H9 (cell line): ENCODE measurements around the gene IGF2BP2. TPM values are rescaled to one million over a fixed set of nuclear protein-coding genes. Genes with fewer than 3 reads are reported as not detected.

Source experiments
- DNase-seq: peaks from one replicate; pipeline ENCODE4 v3.0.0-alpha.2; 2017
- H2AFZ ChIP-seq: one replicate; pipeline ENCODE4 v1.6.1; 2013; ENCODE audit warnings: mild to moderate bottlenecking, low read length, control low read depth, moderate library complexity
- H2AK5ac ChIP-seq: 2 replicates; pipeline ENCODE4 v1.6.1; 2013; ENCODE audit warnings: low read length, control low read depth, mixed read lengths; ENCODE audit not compliant: insufficient read length
- H2BK120ac ChIP-seq: one replicate; pipeline ENCODE4 v1.6.1; 2013; ENCODE audit warnings: low read depth, mild to moderate bottlenecking, low read length, control low read depth, inconsistent platforms; ENCODE audit not compliant: poor library complexity, severe bottlenecking
- H2BK12ac ChIP-seq: 2 replicates; pipeline ENCODE4 v1.6.1; 2013; ENCODE audit warnings: low read length, control low read depth, mixed read lengths, low read depth; ENCODE audit not compliant: insufficient read length
- H2BK15ac ChIP-seq: 2 replicates; pipeline ENCODE4 v1.6.1; 2013; ENCODE audit warnings: low read depth, low read length, control low read depth
- H2BK20ac ChIP-seq: one replicate; pipeline ENCODE4 v1.6.1; 2013; ENCODE audit warnings: low read depth, mild to moderate bottlenecking, low read length, control low read depth, inconsistent platforms; ENCODE audit not compliant: poor library complexity, severe bottlenecking
- H2BK5ac ChIP-seq: 2 replicates; pipeline ENCODE4 v1.6.1; 2013; ENCODE audit warnings: low read length, control low read depth, mixed read lengths; ENCODE audit not compliant: insufficient read length
- H3K14ac ChIP-seq: 2 replicates; pipeline ENCODE4 v1.6.1; 2013; ENCODE audit warnings: low read length, control low read depth; ENCODE audit not compliant: insufficient read depth
- H3K18ac ChIP-seq: 2 replicates; pipeline ENCODE4 v1.6.1; 2013; ENCODE audit warnings: low read depth, mild to moderate bottlenecking, mixed read lengths, low read length, control low read depth; ENCODE audit not compliant: insufficient read length
- H3K23ac ChIP-seq: 2 replicates; pipeline ENCODE4 v1.6.1; 2013; ENCODE audit warnings: low read length, control low read depth, mixed read lengths, low read depth; ENCODE audit not compliant: insufficient read length
- H3K23me2 ChIP-seq: 2 replicates; pipeline ENCODE4 v1.6.1; 2013; ENCODE audit warnings: low read depth, mild to moderate bottlenecking, mixed read lengths, low read length, control low read depth; ENCODE audit not compliant: insufficient read length, poor library complexity, severe bottlenecking
- H3K27ac ChIP-seq: 2 replicates; pipeline ENCODE4 v1.5.1; 2013; ENCODE audit warnings: low read length, control low read depth, mixed read lengths, low read depth; ENCODE audit not compliant: insufficient read length
- H3K27me3 ChIP-seq: 2 replicates; pipeline ENCODE4 v1.6.1; 2013; ENCODE audit warnings: low read length, control low read depth, inconsistent platforms; ENCODE audit not compliant: insufficient read depth
- H3K4ac ChIP-seq: 2 replicates; pipeline ENCODE4 v1.6.1; 2013; ENCODE audit warnings: low read depth, mild to moderate bottlenecking, control low read depth, inconsistent platforms, low read length, moderate library complexity
- H3K4me1 ChIP-seq: 2 replicates; pipeline ENCODE4 v1.6.1; 2013; ENCODE audit warnings: low read length, control low read depth, inconsistent platforms; ENCODE audit not compliant: insufficient read depth
- H3K4me2 ChIP-seq: 2 replicates; pipeline ENCODE4 v1.6.1; 2013; ENCODE audit warnings: low read length, control low read depth, mixed read lengths; ENCODE audit not compliant: insufficient read length, insufficient read depth
- H3K56ac ChIP-seq: 2 replicates; pipeline ENCODE4 v1.6.1; 2013; ENCODE audit warnings: low read depth, mild to moderate bottlenecking, mixed read lengths, low read length, control low read depth; ENCODE audit not compliant: insufficient read length
- H3K79me1 ChIP-seq: 2 replicates; pipeline ENCODE4 v1.6.1; 2013; ENCODE audit warnings: low read depth, mild to moderate bottlenecking, moderate library complexity, low read length, control low read depth, inconsistent platforms; ENCODE audit not compliant: insufficient read depth, poor library complexity, severe bottlenecking
- H3K79me2 ChIP-seq: 2 replicates; pipeline ENCODE4 v1.6.1; 2013; ENCODE audit warnings: low read length, control low read depth, inconsistent platforms; ENCODE audit not compliant: insufficient read depth
- H3K9ac ChIP-seq: 2 replicates; pipeline ENCODE4 v1.6.1; 2013; ENCODE audit warnings: low read length, control low read depth, mixed read lengths; ENCODE audit not compliant: insufficient read length; ENCODE audit errors: extremely low read depth
- H3K9me3 ChIP-seq: one replicate; pipeline ENCODE4 v1.6.1; 2013; ENCODE audit warnings: low read depth, low read length, inconsistent platforms; ENCODE audit not compliant: control insufficient read depth
- H3T11ph ChIP-seq: one replicate; pipeline ENCODE4 v1.6.1; 2013; ENCODE audit warnings: mild to moderate bottlenecking, low read length, control low read depth, inconsistent platforms
- H4K20me1 ChIP-seq: one replicate; pipeline ENCODE4 v1.6.1; 2013; ENCODE audit not compliant: control insufficient read depth, insufficient read length, insufficient read depth
- H4K5ac ChIP-seq: 2 replicates; pipeline ENCODE4 v1.6.1; 2013; ENCODE audit warnings: low read depth, mild to moderate bottlenecking, mixed read lengths, low read length, control low read depth; ENCODE audit not compliant: insufficient read length
- H4K8ac ChIP-seq: replicated peaks from 2 replicates; pipeline ENCODE4 v1.6.1; 2013; ENCODE audit warnings: low read length, control low read depth, mixed read lengths, low read depth; ENCODE audit not compliant: insufficient read length
- H4K91ac ChIP-seq: 2 replicates; pipeline ENCODE4 v1.6.1; 2013; ENCODE audit warnings: low read depth, mild to moderate bottlenecking, moderate library complexity, mixed read lengths, low read length, control low read depth; ENCODE audit not compliant: insufficient read length
- H3K27ac Mint-ChIP-seq, 3 experiments: 2 replicates in 2 of 3; 3 replicates in 1 of 3; pipeline ENCODE4 v1.8.0; 2020 to 2021; ENCODE audit warnings: mixed read lengths in 3 of 3, mild to moderate bottlenecking in 1 of 3, moderate library complexity in 1 of 3
- H3K27me3 Mint-ChIP-seq: 2 replicates; pipeline ENCODE4 v1.8.0; 2021; ENCODE audit warnings: low read depth, mild to moderate bottlenecking, moderate library complexity, mixed read lengths
- H3K36me3 Mint-ChIP-seq, 3 experiments: 2 replicates in 2 of 3; 3 replicates in 1 of 3; pipeline ENCODE4 v1.8.0; 2020 to 2021; ENCODE audit warnings: low read depth in 3 of 3, mixed read lengths in 3 of 3; ENCODE audit not compliant: insufficient read depth in 1 of 3
- H3K4me1 Mint-ChIP-seq, 2 experiments: 2 replicates each; pipeline ENCODE4 v1.8.0; 2020; ENCODE audit warnings: mixed read lengths in 2 of 2
- H3K4me3 Mint-ChIP-seq, 2 experiments: 2 replicates in 1 of 2; 3 replicates in 1 of 2; pipeline ENCODE4 v1.8.0; 2020 to 2021; ENCODE audit warnings: mild to moderate bottlenecking in 2 of 2, mixed read lengths in 2 of 2, moderate library complexity in 1 of 2
- H3K9me3 Mint-ChIP-seq, 2 experiments: 2 replicates in 1 of 2; 3 replicates in 1 of 2; pipeline ENCODE4 v1.8.0; 2020; ENCODE audit warnings: mild to moderate bottlenecking in 2 of 2, mixed read lengths in 2 of 2, moderate library complexity in 1 of 2
- CTCF ChIP-seq: fragments of 200-600 bp; sonication (generic); conservative IDR thresholded peaks from 3 replicates; pipeline ENCODE4 v1.8.0; 2021; ENCODE audit warnings: antibody characterized with exemption, mild to moderate bottlenecking
- WGBS: extraction: QIAGEN DNeasy Blood & Tissue Kit; methylation state at CpG from one replicate; pipeline ENCODE4 v1.1.7; 2013; ENCODE audit warnings: missing lambda C conversion rate, low lambda C conversion rate, mixed read lengths; ENCODE audit not compliant: insufficient read length; ENCODE audit errors: extremely low coverage; 5-methylcytosine and 5-hydroxymethylcytosine counted together
- total RNA-seq: library from RNA; stranded (reverse); gene quantifications from 2 replicates; pipeline ENCODE4 v1.2.1, GENCODE V29; 2021

IGF2BP2 gene
- total RNA-seq, 1 experiment from 2014 or later: 130 TPM

DNA sequence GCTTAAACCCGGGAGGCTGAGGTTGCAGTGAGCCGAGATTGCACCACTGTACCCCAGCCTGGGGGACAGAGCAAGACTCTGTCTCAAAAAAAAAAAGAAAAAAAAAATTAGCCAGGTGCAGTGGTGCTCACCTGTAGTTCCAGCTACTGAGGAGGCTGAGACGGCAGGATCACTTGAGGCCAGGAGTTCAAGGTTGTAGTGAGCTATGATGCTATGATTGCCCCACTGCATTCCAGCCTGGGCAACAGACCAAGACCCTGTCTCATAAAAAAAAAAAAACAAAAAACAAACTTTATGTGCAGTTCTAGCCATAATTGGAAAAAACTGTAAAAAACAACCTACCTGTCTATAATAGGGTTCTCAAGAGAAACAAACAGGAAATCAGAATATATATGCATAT is 39.9 kb upstream of the IGF2BP2 start:
- Histone ChIP-seq H3K18ac (no peak overlapping the region), H3T11ph (no peak overlapping the region), H4K20me1 (no peaks in the 10 kb centered on the region), H4K8ac (no peak overlapping the region), H3K27ac (no peak overlapping the region), H3K4ac (no peak overlapping the region), H2AFZ (no peak overlapping the region), H3K9ac (no peak overlapping the region), H3K23me2 (no peaks in the 10 kb centered on the region), H2BK15ac (no peak overlapping the region), H4K91ac (no peak overlapping the region), H3K27me3 (no peaks in the 10 kb centered on the region), H3K4me1 (no peaks in the 10 kb centered on the region), H3K14ac (no peak overlapping the region), H3K79me1 (no peaks in the 10 kb centered on the region), H4K5ac (no peak overlapping the region), H2BK20ac (no peak overlapping the region), H3K4me2 (no peak overlapping the region), H3K56ac (no peak overlapping the region), H3K23ac (no peak overlapping the region), H3K79me2 (no peaks in the 10 kb centered on the region), H2AK5ac (no peak overlapping the region), H2BK12ac (no peak overlapping the region), H2BK120ac (no peak overlapping the region), H2BK5ac (no peak overlapping the region), H3K9me3 (no peaks in the 10 kb centered on the region)
- Mint-ChIP-seq H3K4me1 (peaks cover 5 to 13% of the 10 kb centered on the region in 2 experiments), H3K36me3 (no peaks in the 10 kb centered on the region), H3K9me3 (no peaks in the 10 kb centered on the region), H3K27ac (no peak overlapping the region), H3K4me3 (no peak overlapping the region), H3K27me3 (no peaks in the 10 kb centered on the region)
- no peak for DNase-seq
- TF ChIP-seq CTCF: no peak
- WGBS: no CpG with 5 or more reads among the region's 3 CpGs
